ENCODE measurements around the gene ADAMTS9. TPM values are rescaled to one million over a fixed set of nuclear protein-coding genes. Genes with fewer than 3 reads are reported as not detected.

The ADAMTS9 gene
- polyA plus RNA-seq, 5 donors = 43.7 to 66.8 (median 58.7) TPM

GRCh38 chr3:64621726-64622395 is 65.9 kb downstream of the ADAMTS9 start:
- no peak for DNase-seq

- no peak for DNase-seq
Measured at GRCh38 chr3:64621275-64621674, 66.5 kb downstream of the ADAMTS9 start.

GRCh38 chr3:64620020-64620419 is 67.8 kb downstream of the ADAMTS9 start:
- DNase-seq = no peak

GRCh38 chr3:64619216-64619615 is 68.6 kb downstream of the ADAMTS9 start:
- no peak for DNase-seq

GRCh38 chr3:64617610-64618009 is 70.2 kb downstream of the ADAMTS9 start:
- no peak for DNase-seq

- DNase-seq = peak in 1 of 2 donors; percentile 9
Measured at GRCh38 chr3:64616953-64617352, 70.8 kb downstream of the ADAMTS9 start.

- no peak for DNase-seq
Measured at GRCh38 chr3:64612916-64613526, 74.8 kb downstream of the ADAMTS9 start.

- DNase-seq = peak; percentile 77
Measured at GRCh38 chr3:64612082-64612860, 75.5 kb downstream of the ADAMTS9 start.

- no peak for DNase-seq
Measured at GRCh38 chr3:64608741-64609140, 79.1 kb downstream of the ADAMTS9 start.

- no peak for DNase-seq
Measured at GRCh38 chr3:64607032-64607551, 80.7 kb downstream of the ADAMTS9 start.

- DNase-seq = no peak
Measured at GRCh38 chr3:64604313-64604712, 83.5 kb downstream of the ADAMTS9 start.

GRCh38 chr3:64601824-64602223 is 86.0 kb downstream of the ADAMTS9 start:
- DNase-seq = no peak

GRCh38 chr3:64600246-64600950 is 87.4 kb downstream of the ADAMTS9 start:
- no peak for DNase-seq

GRCh38 chr3:64599651-64600050 is 88.1 kb downstream of the ADAMTS9 start:
- no peak for DNase-seq

GRCh38 chr3:64595253-64595694 is 92.5 kb downstream of the ADAMTS9 start:
- peak in 1 of 2 donors; percentile 39 for DNase-seq

- DNase-seq = no peak
Measured at GRCh38 chr3:64594134-64594533, 93.7 kb downstream of the ADAMTS9 start.

- DNase-seq = no peak
Measured at GRCh38 chr3:64593350-64593749, 94.5 kb downstream of the ADAMTS9 start.

GRCh38 chr3:64591615-64592014 is 96.2 kb downstream of the ADAMTS9 start:
- DNase-seq = no peak

GRCh38 chr3:64588380-64588779 is 99.4 kb downstream of the ADAMTS9 start:
- no peak for DNase-seq

GRCh38 chr3:64586952-64587351 is 100.8 kb downstream of the ADAMTS9 start:
- no peak for DNase-seq

- no peak for DNase-seq
Measured at GRCh38 chr3:64584179-64584578, 103.6 kb downstream of the ADAMTS9 start.

- DNase-seq = no peak
Measured at GRCh38 chr3:64578797-64579196, 109.0 kb downstream of the ADAMTS9 start.
